Activated naive CD4-positive, alpha-beta T cell treated with Interleukin-2 at 50 U/mL for 16 hours (primary cell): ENCODE results near the gene MBOAT1.

Experiments used
- DNase-seq: peaks from one replicate; pipeline ENCODE4 v3.0.0-alpha.2; 2020

Gene MBOAT1

GRCh38 chr6:20092071-20092566 is 120.2 kb downstream of the MBOAT1 start:
- no peak for DNase-seq

GRCh38 chr6:20086992-20087391 is 125.3 kb downstream of the MBOAT1 start:
- DNase-seq = no peak

- no peak for DNase-seq
These were observed 126.5 kb downstream of the MBOAT1 start for GRCh38 chr6:20085817-20086216.

- no peak for DNase-seq
These were observed 127.9 kb downstream of the MBOAT1 start for GRCh38 chr6:20084411-20084810.

GRCh38 chr6:20071998-20072397 is 140.3 kb downstream of the MBOAT1 start:
- no peak for DNase-seq

GRCh38 chr6:20070047-20070446 is 142.2 kb downstream of the MBOAT1 start:
- DNase-seq = no peak

- DNase-seq = no peak
These were observed 143.2 kb downstream of the MBOAT1 start for GRCh38 chr6:20069021-20069522.

- no peak for DNase-seq
These were observed 143.8 kb downstream of the MBOAT1 start for GRCh38 chr6:20068421-20068988.

GRCh38 chr6:20061952-20062351 is 150.3 kb downstream of the MBOAT1 start:
- DNase-seq = no peak

- DNase-seq = no peak
These were observed 152.0 kb downstream of the MBOAT1 start for GRCh38 chr6:20060252-20060651.

GRCh38 chr6:20058912-20059311 is 153.4 kb downstream of the MBOAT1 start:
- DNase-seq = no peak

GRCh38 chr6:20058121-20058905 is 154.0 kb downstream of the MBOAT1 start:
- DNase-seq = no peak

GRCh38 chr6:20056350-20056992 is 155.8 kb downstream of the MBOAT1 start:
- no peak for DNase-seq

- no peak for DNase-seq
These were observed 156.4 kb downstream of the MBOAT1 start for GRCh38 chr6:20055916-20056315.
